WTC11 (cell line): Measurements from ENCODE around the gene TEX52. TPM values are rescaled to one million over a fixed set of nuclear protein-coding genes. Genes with fewer than 3 reads are reported as not detected.

Experiments
- CREB1 ChIP-seq: sonication (generic); formaldehyde crosslinking; IDR thresholded peaks from 2 replicates; pipeline ENCODE4 v1.8.0; 2023; ENCODE audit warnings: mild to moderate bottlenecking, missing genetic modification reagents
- SMAD4 ChIP-seq: sonication (generic); formaldehyde crosslinking; IDR thresholded peaks from 2 replicates; pipeline ENCODE4 v1.8.0; 2022; ENCODE audit warnings: mild to moderate bottlenecking, missing genetic modification reagents
- TP53 ChIP-seq: sonication (generic); formaldehyde crosslinking; IDR thresholded peaks from 2 replicates; pipeline ENCODE4 v1.8.1; 2023; ENCODE audit warnings: mild to moderate bottlenecking, missing genetic modification reagents
- ZNF121 ChIP-seq: sonication (generic); formaldehyde crosslinking; IDR thresholded peaks from 2 replicates; pipeline ENCODE4 v1.8.0; 2023; ENCODE audit warnings: missing genetic modification reagents
- ZNF138 ChIP-seq: sonication (generic); formaldehyde crosslinking; conservative IDR thresholded peaks from 2 replicates; pipeline ENCODE4 v1.8.1; 2022; ENCODE audit warnings: mild to moderate bottlenecking, moderate library complexity, missing genetic modification reagents
- ZNF317 ChIP-seq: sonication (generic); formaldehyde crosslinking; IDR thresholded peaks from 2 replicates; pipeline ENCODE4 v1.8.1; 2023; ENCODE audit warnings: low read depth, mild to moderate bottlenecking, moderate library complexity, missing genetic modification reagents, borderline replicate concordance
- total RNA-seq: library from RNA; stranded (reverse); gene quantifications from 3 replicates; pipeline ENCODE4 v1.2.3, GENCODE V29; 2021
- TF ChIP-seq, protein P1 (sequence below): fragments of 250-450 bp; sonication (Bioruptor Pico); IDR thresholded peaks from 2 replicates; pipeline ENCODE4 v1.9.0; 2021; ENCODE audit warnings: mild to moderate bottlenecking, borderline replicate concordance
- TF ChIP-seq, protein P2 (sequence below): sonication (generic); formaldehyde crosslinking; IDR thresholded peaks from 2 replicates; pipeline ENCODE4 v1.8.0; 2022; ENCODE audit warnings: mild to moderate bottlenecking, missing genetic modification reagents
- TF ChIP-seq, protein P3 (sequence below): fragments of 250-450 bp; sonication (Bioruptor Pico); IDR thresholded peaks from 2 replicates; pipeline ENCODE4 v1.9.0; 2021; ENCODE audit warnings: mild to moderate bottlenecking
- TF ChIP-seq, protein P4 (sequence below): sonication (generic); formaldehyde crosslinking; IDR thresholded peaks from 2 replicates; pipeline ENCODE4 v1.8.0; 2022; ENCODE audit warnings: missing genetic modification reagents
- TF ChIP-seq, protein P5 (sequence below): sonication (generic); formaldehyde crosslinking; IDR thresholded peaks from 2 replicates; pipeline ENCODE4 v1.8.1; 2022; ENCODE audit warnings: low read depth, mild to moderate bottlenecking, moderate library complexity, missing genetic modification reagents, borderline replicate concordance
- TF ChIP-seq, protein P6 (sequence below): sonication (generic); formaldehyde crosslinking; conservative IDR thresholded peaks from 2 replicates; pipeline ENCODE4 v1.8.1; 2023; ENCODE audit warnings: mild to moderate bottlenecking, low read depth, missing genetic modification reagents, moderate library complexity

Gene TEX52
- total RNA-seq, 1 experiment from 2014 or later, result not detected

DNA sequence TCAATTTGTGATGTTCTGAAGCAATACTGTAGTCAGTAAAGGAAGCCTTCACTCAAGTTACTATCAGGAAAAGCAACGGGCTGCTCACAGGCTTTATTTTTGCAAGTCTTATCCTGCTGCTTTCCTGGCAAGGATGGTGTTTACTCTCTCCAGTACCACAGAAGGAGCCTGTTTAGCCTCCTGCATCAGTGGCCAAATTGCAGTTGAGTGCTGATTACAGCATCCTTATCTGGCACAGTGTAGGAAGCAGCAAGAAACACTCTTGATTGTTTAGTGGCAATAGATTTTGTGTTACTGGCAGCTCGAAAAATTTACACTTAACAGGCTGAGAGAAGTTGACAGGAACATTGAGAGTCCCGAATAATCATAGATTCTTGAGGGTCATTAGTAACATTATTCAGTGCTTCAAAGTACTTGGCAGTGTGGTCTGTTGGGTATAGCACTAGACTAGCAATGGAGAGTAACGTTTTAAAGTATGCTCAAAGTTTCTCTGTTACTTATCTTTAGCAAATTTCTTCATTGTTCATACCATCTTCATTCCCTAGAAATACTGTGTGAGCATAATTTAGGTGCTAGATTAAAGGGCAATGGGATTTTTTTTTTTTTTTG, 45.5 kb upstream of the TEX52 start (continued):
- TF ChIP-seq, protein P1, sequence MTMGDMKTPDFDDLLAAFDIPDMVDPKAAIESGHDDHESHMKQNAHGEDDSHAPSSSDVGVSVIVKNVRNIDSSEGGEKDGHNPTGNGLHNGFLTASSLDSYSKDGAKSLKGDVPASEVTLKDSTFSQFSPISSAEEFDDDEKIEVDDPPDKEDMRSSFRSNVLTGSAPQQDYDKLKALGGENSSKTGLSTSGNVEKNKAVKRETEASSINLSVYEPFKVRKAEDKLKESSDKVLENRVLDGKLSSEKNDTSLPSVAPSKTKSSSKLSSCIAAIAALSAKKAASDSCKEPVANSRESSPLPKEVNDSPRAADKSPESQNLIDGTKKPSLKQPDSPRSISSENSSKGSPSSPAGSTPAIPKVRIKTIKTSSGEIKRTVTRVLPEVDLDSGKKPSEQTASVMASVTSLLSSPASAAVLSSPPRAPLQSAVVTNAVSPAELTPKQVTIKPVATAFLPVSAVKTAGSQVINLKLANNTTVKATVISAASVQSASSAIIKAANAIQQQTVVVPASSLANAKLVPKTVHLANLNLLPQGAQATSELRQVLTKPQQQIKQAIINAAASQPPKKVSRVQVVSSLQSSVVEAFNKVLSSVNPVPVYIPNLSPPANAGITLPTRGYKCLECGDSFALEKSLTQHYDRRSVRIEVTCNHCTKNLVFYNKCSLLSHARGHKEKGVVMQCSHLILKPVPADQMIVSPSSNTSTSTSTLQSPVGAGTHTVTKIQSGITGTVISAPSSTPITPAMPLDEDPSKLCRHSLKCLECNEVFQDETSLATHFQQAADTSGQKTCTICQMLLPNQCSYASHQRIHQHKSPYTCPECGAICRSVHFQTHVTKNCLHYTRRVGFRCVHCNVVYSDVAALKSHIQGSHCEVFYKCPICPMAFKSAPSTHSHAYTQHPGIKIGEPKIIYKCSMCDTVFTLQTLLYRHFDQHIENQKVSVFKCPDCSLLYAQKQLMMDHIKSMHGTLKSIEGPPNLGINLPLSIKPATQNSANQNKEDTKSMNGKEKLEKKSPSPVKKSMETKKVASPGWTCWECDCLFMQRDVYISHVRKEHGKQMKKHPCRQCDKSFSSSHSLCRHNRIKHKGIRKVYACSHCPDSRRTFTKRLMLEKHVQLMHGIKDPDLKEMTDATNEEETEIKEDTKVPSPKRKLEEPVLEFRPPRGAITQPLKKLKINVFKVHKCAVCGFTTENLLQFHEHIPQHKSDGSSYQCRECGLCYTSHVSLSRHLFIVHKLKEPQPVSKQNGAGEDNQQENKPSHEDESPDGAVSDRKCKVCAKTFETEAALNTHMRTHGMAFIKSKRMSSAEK, result no peak
- TF ChIP-seq CREB1 (CRISPR knock-in tag) (no peak), TP53 (CRISPR knock-in tag) (no peak), ZNF317 (no peak), ZNF138 (CRISPR knock-in tag) (no peak), SMAD4 (CRISPR knock-in tag) (no peak), ZNF121 (CRISPR knock-in tag) (no peak)
- TF ChIP-seq, protein P2, sequence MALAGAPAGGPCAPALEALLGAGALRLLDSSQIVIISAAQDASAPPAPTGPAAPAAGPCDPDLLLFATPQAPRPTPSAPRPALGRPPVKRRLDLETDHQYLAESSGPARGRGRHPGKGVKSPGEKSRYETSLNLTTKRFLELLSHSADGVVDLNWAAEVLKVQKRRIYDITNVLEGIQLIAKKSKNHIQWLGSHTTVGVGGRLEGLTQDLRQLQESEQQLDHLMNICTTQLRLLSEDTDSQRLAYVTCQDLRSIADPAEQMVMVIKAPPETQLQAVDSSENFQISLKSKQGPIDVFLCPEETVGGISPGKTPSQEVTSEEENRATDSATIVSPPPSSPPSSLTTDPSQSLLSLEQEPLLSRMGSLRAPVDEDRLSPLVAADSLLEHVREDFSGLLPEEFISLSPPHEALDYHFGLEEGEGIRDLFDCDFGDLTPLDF (CRISPR knock-in tag), result no peak
- TF ChIP-seq, protein P3, sequence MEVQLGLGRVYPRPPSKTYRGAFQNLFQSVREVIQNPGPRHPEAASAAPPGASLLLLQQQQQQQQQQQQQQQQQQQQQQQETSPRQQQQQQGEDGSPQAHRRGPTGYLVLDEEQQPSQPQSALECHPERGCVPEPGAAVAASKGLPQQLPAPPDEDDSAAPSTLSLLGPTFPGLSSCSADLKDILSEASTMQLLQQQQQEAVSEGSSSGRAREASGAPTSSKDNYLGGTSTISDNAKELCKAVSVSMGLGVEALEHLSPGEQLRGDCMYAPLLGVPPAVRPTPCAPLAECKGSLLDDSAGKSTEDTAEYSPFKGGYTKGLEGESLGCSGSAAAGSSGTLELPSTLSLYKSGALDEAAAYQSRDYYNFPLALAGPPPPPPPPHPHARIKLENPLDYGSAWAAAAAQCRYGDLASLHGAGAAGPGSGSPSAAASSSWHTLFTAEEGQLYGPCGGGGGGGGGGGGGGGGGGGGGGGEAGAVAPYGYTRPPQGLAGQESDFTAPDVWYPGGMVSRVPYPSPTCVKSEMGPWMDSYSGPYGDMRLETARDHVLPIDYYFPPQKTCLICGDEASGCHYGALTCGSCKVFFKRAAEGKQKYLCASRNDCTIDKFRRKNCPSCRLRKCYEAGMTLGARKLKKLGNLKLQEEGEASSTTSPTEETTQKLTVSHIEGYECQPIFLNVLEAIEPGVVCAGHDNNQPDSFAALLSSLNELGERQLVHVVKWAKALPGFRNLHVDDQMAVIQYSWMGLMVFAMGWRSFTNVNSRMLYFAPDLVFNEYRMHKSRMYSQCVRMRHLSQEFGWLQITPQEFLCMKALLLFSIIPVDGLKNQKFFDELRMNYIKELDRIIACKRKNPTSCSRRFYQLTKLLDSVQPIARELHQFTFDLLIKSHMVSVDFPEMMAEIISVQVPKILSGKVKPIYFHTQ (CRISPR knock-in tag), result no peak
- TF ChIP-seq, protein P4, sequence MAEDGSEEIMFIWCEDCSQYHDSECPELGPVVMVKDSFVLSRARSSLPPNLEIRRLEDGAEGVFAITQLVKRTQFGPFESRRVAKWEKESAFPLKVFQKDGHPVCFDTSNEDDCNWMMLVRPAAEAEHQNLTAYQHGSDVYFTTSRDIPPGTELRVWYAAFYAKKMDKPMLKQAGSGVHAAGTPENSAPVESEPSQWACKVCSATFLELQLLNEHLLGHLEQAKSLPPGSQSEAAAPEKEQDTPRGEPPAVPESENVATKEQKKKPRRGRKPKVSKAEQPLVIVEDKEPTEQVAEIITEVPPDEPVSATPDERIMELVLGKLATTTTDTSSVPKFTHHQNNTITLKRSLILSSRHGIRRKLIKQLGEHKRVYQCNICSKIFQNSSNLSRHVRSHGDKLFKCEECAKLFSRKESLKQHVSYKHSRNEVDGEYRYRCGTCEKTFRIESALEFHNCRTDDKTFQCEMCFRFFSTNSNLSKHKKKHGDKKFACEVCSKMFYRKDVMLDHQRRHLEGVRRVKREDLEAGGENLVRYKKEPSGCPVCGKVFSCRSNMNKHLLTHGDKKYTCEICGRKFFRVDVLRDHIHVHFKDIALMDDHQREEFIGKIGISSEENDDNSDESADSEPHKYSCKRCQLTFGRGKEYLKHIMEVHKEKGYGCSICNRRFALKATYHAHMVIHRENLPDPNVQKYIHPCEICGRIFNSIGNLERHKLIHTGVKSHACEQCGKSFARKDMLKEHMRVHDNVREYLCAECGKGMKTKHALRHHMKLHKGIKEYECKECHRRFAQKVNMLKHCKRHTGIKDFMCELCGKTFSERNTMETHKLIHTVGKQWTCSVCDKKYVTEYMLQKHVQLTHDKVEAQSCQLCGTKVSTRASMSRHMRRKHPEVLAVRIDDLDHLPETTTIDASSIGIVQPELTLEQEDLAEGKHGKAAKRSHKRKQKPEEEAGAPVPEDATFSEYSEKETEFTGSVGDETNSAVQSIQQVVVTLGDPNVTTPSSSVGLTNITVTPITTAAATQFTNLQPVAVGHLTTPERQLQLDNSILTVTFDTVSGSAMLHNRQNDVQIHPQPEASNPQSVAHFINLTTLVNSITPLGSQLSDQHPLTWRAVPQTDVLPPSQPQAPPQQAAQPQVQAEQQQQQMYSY, result no peak
- TF ChIP-seq, protein P5, sequence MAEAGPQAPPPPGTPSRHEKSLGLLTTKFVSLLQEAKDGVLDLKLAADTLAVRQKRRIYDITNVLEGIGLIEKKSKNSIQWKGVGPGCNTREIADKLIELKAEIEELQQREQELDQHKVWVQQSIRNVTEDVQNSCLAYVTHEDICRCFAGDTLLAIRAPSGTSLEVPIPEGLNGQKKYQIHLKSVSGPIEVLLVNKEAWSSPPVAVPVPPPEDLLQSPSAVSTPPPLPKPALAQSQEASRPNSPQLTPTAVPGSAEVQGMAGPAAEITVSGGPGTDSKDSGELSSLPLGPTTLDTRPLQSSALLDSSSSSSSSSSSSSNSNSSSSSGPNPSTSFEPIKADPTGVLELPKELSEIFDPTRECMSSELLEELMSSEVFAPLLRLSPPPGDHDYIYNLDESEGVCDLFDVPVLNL, result no peak
- TF ChIP-seq, protein P6, sequence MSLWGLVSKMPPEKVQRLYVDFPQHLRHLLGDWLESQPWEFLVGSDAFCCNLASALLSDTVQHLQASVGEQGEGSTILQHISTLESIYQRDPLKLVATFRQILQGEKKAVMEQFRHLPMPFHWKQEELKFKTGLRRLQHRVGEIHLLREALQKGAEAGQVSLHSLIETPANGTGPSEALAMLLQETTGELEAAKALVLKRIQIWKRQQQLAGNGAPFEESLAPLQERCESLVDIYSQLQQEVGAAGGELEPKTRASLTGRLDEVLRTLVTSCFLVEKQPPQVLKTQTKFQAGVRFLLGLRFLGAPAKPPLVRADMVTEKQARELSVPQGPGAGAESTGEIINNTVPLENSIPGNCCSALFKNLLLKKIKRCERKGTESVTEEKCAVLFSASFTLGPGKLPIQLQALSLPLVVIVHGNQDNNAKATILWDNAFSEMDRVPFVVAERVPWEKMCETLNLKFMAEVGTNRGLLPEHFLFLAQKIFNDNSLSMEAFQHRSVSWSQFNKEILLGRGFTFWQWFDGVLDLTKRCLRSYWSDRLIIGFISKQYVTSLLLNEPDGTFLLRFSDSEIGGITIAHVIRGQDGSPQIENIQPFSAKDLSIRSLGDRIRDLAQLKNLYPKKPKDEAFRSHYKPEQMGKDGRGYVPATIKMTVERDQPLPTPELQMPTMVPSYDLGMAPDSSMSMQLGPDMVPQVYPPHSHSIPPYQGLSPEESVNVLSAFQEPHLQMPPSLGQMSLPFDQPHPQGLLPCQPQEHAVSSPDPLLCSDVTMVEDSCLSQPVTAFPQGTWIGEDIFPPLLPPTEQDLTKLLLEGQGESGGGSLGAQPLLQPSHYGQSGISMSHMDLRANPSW, result no peak
